SIG-M5 (cell line): ENCODE measurements around the gene SKAP1.
"Not testable (repeated sequence)": the region's sequence is repeated elsewhere in the genome, so short reads cannot be mapped to it uniquely, and the experiment has no call there.

Experiments
- DNase-seq: peaks from one replicate; lab custom pipeline; 2025; lab: John Stamatoyannopoulos, UW

Gene SKAP1

GRCh38 chr17:48285614-48286013 is 144.4 kb downstream of the SKAP1 start:
- no peak for DNase-seq

- DNase-seq = no peak
These were observed 146.1 kb downstream of the SKAP1 start for GRCh38 chr17:48283907-48284306.

GRCh38 chr17:48283411-48283810 is 146.6 kb downstream of the SKAP1 start:
- DNase-seq = no peak

- DNase-seq = no peak
These were observed 147.7 kb downstream of the SKAP1 start for GRCh38 chr17:48282303-48282702.

DNA sequence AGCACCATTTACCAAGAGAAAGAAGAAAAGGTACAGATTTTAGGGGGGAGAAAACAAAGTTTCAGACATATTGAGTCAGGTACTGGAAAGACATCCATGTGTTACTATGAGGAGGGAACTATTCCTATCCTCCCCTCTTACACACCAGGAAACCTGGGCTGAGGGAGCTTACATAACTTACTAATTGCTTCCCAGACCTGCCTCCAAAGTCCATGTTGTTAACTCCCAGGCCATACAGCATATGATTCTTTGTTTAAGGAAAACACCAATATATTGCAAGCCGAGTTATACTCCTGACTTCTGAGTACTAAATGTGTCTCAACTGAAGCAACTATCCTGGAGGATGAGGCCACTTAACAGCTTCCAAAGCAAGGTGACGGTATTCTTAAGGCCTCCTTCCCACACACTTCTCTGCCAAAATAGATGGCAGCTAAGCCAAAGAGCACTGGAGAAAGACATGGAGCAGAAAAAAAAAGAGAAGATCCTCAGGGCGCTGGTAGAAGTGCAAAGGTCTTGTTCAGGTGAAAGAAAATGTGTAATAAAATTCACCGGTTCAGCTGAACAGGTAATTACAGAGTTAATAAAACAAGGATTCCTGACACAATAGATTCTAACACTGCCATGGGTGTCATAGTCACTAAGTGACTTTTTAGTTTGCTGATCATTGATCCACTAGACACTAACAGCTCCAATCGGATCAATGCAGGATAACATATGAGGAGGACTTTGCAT is 151.1 kb downstream of the SKAP1 start:
- no peak for DNase-seq

- DNase-seq = no peak
These were observed 153.2 kb downstream of the SKAP1 start for GRCh38 chr17:48276776-48277175.

DNA sequence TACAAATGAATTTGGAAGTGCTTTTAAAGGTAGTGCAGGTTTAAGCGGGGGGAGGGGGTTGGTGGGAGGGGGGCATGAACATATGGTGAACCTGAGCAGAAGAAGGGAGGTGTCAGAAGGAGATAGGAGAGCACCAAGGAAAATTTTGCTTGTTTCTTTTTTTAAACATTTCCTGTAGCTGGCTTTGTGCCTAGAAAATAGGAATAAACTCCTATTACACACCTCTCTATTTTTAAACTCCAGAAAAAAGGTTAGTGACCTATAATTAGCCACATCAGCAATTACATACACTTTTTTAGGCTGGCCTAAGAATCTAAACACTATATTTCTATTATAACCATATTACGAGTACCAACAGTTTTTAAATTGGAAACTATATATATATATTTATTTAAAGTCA is 159.1 kb downstream of the SKAP1 start:
- no peak for DNase-seq

DNA sequence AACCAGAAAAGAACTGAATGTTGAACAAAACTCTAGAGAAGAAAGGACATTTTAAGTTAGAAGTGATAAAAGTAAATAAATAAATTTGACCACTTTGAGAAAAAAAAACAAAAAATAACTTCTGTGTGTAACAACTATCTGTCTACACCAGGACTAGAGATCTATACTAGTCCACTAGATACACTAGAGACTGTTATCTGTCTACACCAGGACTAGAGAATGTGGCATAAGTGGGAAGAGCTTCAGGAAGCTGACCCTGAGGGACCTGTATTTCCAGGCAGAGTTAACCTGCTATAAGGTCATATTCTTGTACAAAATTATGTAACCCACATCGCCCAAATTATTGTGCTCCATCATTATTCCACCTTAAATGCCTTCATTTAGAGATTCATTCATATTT is 160.8 kb downstream of the SKAP1 start:
- no peak for DNase-seq

DNA sequence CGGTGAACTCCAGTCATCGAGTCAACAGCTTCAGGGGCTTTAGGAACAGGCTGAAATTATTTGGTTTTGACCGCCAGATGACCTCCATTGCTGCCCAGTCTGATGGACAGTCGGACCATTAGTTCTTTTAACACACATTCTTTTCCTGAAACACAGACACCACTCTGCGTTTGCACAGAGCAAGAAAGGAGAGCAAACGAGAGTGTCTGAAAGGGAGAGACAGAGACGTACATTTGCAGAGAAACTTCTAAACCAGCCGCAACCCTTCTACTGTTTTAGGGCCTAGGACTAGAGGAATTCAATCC is 166.3 kb downstream of the SKAP1 start:
- no peak for DNase-seq

DNA sequence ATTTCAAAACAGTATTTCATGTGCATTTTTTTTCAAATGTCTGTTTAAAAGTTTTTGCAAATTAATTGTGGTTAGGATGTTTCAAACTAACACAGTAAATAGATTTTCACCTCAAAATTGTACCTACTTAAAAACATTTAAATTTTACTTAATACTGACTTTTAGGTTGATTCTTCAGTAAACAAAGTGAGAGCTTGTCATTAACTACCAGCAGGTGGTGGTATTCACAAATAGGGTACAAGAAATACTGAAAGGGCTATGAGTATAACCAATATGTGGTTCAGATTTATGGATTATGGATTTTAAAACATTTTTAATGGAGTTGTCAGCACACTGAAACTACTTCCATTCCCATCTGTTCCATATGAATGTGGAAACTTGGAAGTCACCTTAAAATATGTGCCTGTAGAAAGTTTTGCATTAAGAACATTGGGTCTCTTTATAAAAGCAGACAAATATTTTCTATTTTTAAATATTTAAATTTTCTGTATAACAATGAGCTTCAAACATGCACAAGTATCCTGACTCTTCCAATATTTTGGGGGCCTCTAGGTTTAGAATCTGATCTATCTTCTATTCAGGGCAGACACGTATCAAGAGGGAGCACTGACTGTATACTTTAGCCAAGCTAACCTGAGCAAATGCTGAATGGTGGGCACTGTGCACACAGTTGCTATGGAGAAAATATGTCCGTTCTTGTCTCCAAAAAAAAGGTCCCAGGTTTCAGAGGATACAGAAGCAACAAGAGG is 166.9 kb downstream of the SKAP1 start:
- no peak for DNase-seq

GRCh38 chr17:48261297-48261880 is 168.6 kb downstream of the SKAP1 start:
- DNase-seq = no peak

- DNase-seq = no peak
These were observed 170.2 kb downstream of the SKAP1 start for GRCh38 chr17:48259694-48260291.

DNA sequence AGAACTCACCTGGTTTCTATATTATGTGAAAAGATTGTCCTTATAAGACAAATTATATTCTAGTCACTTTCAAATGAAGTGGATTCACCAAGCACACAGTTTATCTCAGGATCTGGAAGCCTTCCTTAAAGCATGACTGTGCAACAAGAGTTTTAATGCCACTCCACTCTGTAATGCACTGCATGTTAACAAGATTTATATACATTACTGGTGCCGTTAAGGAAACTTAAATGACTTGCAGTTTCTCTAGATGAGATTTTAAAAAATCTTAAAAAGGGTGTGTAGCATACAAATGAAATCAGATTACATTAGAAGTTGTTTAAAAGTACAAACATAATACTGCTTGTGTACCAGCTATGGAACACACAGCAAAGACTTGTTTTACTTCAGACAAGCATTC is 171.7 kb downstream of the SKAP1 start:
- DNase-seq = no peak

DNA sequence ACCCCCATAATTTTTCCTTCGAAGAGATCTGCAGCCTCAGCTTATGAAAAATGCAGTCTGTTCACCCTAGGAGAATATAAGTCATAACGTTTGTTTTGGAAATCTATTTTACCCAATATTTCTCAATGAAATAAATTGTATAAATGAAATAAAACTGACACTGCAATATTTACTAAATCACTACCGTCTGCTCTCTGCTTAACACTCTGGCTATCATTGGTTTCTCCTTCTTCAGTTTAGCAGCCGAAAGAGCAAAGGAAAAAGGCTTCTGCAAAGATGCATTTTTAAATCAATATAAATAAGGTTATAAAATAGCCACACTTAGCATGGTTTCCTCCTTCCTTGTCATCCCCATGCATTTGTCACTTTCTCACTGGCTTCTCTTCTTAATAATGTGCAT is 174.3 kb downstream of the SKAP1 start:
- DNase-seq = no peak

GRCh38 chr17:48254896-48255295 is 175.1 kb downstream of the SKAP1 start:
- DNase-seq = no peak

GRCh38 chr17:48253975-48254374 is 176.0 kb downstream of the SKAP1 start:
- DNase-seq = no peak

DNA sequence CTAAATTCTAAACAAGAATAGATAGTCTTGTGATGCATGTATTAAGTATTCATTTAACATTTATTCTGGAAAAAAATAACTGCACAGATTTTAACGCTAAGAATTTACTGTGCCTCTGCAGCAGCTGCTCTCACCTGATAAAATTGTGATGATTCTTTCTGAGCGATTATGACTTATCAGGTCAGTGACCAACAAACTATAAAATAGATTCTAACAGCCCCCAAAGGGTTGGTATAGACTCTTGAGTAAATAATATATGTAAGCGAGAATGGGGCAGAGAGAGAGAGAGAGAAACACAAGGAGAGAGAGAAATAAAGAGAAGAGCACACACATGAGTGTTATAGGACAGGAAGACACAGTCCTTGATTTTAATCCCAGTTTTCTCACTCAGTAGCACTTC is 178.1 kb downstream of the SKAP1 start:
- no peak for DNase-seq

DNA sequence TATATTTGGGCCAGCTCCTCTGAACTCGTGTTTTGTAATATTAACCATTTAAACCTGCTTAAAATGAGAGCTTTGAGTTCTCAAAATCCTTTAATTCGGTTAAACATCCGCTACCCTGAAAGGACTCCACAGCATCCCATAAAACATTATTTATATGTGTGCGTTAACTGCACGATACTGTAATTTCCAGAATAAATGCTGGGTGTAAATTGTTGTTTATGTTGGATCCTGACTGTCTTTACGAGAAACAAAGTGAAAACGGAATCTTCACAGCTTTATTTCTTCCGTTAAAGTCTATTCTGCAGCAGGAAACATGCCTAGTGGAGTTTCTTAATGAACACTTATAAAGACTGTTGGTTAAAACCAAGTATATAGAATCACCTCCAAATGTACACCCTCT is 179.1 kb downstream of the SKAP1 start:
- no peak for DNase-seq

GRCh38 chr17:48250059-48250458 is 180.0 kb downstream of the SKAP1 start:
- DNase-seq = not testable (repeated sequence)

DNA sequence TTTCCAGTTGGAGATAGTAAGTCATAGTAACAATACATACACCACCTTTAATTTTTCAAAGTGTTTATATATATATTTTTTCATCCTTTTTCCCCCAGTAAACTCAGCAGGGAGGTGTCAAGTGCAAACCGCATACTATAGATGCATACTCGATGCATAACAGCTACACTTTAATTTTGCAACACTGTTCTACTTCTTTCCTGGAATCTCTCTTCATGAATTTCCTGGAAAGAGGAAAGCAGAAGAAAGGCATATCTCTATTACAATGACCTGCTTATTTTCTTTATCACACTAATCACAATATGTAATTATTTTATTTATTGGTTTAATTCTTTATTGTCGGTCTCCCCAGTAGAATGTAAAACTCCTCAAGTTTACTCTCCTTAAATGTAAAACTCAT is 182.4 kb downstream of the SKAP1 start:
- DNase-seq = no peak

GRCh38 chr17:48247038-48247437 is 183.0 kb downstream of the SKAP1 start:
- no peak for DNase-seq

- no peak for DNase-seq
These were observed 183.4 kb downstream of the SKAP1 start for GRCh38 chr17:48246612-48247011.

DNA sequence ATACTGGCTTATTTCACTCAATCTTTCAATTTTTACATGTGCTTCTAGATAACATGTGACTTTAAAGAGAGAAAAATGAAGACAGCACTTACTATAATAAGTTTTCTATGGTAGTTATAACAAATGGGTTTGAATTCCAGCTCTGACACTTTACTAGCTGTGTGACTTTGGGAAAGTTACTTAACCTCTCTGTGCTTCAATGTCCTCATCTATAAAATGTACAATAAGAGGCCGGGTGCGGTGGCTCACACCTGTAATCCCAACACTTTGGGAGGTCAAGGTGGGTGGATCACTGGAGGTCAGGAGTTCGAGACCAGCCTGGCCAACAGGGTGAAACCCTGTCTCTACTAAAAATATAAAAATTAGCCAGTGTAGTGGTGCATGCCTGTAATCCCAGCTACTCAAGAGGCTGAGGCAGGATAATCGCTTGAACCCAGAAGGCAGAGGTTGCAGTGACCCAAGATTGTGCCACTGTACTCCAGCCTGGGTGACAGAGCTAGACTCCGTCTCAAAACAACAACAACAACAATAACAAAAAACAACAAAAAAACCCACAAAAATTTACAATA is 184.5 kb downstream of the SKAP1 start:
- DNase-seq = not testable (repeated sequence)
